Panc1 (cell line): ENCODE results near the gene FRMPD2.

Source experiments
- POLR2AphosphoS5 ChIP-seq: IDR thresholded peaks from 2 replicates; pipeline ENCODE4 v1.6.1; 2012; ENCODE audit warnings: mild to moderate bottlenecking, low read depth, low read length, moderate library complexity
- SIN3A ChIP-seq: IDR thresholded peaks from 2 replicates; pipeline ENCODE4 v1.6.1; 2012; ENCODE audit warnings: low read depth, mild to moderate bottlenecking, low read length, moderate library complexity, borderline replicate concordance; ENCODE audit not compliant: insufficient read depth
- TCF7L2 ChIP-seq: IDR thresholded peaks from 2 replicates; pipeline ENCODE4 v1.6.1; 2011; ENCODE audit warnings: mild to moderate bottlenecking, low read depth, low read length, inconsistent platforms
- TF ChIP-seq, protein P1 (sequence below): fragments of 450-650 bp; IDR thresholded peaks from 2 replicates; pipeline ENCODE4 v1.5.1; 2017; ENCODE audit warnings: mild to moderate bottlenecking
- TF ChIP-seq, protein P2 (sequence below), 2 experiments: IDR thresholded peaks; 2 replicates each; pipeline ENCODE4 v1.6.1; 2011 to 2012; ENCODE audit warnings: low read depth in 2 of 2, control low read depth in 1 of 2, low read length in 1 of 2, mild to moderate bottlenecking in 1 of 2, moderate library complexity in 1 of 2; ENCODE audit not compliant: insufficient read depth in 1 of 2

DNA sequence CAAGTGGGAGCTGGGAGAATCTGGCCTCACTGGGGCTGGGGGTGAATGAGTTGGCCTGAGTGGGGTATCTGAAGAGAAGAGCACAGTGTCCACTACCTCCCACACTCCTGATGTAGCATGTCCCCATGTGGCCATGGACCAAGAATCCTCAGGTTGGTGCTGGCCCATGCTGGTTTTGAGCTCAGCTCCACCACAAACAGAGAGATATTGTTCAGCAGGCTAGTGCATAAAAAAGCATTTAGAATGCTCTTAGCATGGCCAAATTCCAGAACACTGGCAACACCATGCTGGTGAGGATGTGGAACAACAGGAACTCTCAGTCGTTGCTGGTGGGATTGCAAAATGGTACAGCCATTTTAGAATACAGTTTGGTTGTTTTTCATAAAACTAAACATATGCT, 61.4 kb downstream of the FRMPD2 start:
- TF ChIP-seq, protein P1, sequence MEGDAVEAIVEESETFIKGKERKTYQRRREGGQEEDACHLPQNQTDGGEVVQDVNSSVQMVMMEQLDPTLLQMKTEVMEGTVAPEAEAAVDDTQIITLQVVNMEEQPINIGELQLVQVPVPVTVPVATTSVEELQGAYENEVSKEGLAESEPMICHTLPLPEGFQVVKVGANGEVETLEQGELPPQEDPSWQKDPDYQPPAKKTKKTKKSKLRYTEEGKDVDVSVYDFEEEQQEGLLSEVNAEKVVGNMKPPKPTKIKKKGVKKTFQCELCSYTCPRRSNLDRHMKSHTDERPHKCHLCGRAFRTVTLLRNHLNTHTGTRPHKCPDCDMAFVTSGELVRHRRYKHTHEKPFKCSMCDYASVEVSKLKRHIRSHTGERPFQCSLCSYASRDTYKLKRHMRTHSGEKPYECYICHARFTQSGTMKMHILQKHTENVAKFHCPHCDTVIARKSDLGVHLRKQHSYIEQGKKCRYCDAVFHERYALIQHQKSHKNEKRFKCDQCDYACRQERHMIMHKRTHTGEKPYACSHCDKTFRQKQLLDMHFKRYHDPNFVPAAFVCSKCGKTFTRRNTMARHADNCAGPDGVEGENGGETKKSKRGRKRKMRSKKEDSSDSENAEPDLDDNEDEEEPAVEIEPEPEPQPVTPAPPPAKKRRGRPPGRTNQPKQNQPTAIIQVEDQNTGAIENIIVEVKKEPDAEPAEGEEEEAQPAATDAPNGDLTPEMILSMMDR: no peak
- TF ChIP-seq, protein P2, sequence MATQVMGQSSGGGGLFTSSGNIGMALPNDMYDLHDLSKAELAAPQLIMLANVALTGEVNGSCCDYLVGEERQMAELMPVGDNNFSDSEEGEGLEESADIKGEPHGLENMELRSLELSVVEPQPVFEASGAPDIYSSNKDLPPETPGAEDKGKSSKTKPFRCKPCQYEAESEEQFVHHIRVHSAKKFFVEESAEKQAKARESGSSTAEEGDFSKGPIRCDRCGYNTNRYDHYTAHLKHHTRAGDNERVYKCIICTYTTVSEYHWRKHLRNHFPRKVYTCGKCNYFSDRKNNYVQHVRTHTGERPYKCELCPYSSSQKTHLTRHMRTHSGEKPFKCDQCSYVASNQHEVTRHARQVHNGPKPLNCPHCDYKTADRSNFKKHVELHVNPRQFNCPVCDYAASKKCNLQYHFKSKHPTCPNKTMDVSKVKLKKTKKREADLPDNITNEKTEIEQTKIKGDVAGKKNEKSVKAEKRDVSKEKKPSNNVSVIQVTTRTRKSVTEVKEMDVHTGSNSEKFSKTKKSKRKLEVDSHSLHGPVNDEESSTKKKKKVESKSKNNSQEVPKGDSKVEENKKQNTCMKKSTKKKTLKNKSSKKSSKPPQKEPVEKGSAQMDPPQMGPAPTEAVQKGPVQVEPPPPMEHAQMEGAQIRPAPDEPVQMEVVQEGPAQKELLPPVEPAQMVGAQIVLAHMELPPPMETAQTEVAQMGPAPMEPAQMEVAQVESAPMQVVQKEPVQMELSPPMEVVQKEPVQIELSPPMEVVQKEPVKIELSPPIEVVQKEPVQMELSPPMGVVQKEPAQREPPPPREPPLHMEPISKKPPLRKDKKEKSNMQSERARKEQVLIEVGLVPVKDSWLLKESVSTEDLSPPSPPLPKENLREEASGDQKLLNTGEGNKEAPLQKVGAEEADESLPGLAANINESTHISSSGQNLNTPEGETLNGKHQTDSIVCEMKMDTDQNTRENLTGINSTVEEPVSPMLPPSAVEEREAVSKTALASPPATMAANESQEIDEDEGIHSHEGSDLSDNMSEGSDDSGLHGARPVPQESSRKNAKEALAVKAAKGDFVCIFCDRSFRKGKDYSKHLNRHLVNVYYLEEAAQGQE (IDR thresholded peaks at IDR 0.05; ENCODE audit: insufficient read depth in 1 of 2, low read depth in 2 of 2, low read length in 1 of 2): no peak
- no peak for TF ChIP-seq POLR2AphosphoS5
- TF ChIP-seq SIN3A: no peak
- TF ChIP-seq TCF7L2: no peak
